Stimulated activated CD4-positive, alpha-beta T cell treated with anti-CD3 and anti-CD28 coated beads, Interleukin-4, amount 100 ng/mL, for 4 hours (primary cell): ENCODE measurements around the gene SNX17.
"Not testable (repeated sequence)": the region's sequence is repeated elsewhere in the genome, so short reads cannot be mapped to it uniquely, and the experiment has no call there.

Source experiments
- DNase-seq, 2 experiments: peaks; one replicate each; pipeline ENCODE4 v3.0.0-alpha.2; 2020

Gene SNX17

DNA sequence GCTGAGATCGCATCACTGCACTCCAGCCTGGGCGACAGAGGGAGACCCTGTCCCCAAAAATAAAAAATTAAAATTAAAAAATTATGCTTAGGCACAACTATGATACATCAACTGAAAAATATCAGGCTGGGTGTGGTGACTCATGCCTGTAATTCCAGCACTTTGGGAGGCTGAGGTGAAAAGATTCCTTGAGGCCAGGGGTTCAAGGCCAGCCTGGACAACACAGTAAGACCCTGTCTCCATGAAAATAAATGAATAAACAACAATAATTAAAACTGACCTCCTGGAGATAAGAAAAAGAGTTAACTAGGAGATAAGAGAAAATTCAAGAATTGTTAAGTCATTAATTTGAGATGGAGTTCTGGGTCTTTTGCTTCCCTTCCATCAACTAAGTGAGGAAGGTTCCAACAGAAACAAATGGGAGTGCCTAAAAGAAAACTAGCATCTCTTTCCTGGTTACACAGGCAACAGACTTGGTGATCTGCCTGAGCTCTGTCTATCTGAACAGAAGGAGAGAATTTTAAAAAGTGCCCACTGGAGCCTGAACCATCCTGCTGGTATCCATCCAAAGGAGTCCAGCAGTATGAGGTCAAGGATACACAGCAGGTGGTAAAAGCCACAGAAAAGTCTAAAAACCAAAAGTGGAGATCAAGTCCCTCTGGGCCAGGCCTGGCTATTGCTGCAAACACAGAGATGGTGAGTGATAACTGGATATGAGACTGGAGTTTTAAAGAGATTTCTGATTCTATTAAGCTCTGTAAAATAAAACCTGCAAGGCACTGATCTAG, 30.1 kb downstream of the SNX17 start:
- no peak for DNase-seq

DNA sequence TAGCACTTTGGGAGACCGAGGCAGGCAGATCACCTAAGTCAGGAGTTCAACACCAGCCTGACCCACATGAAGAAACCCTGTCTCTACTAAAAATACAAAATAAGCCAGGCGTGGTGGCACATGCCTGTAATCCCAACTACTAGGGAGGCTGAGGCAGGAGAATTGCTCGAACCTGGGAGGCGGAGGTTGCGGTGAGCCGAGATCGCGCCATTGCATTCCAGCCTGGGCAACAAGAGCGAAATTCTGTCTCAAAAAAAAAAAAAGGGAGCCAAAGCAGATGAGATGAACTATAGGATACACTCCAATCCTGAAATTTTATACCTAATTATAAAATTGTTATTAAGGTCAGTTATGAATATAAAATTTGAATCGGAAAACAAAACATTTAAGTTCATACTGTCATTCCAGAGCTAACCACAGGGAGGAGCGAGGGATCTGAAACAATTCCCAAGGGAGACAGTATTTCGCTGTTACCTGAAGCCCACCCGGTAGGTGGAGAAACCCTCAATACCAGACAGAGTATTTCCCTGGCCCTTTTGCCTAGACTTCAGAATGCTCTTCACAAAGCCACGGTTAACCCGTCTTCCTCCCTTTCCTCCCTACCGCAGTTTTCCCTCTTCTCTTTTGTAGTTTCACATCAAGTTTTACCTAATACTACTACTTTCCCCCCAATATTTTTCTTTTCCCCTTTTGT, 37.5 kb downstream of the SNX17 start:
- DNase-seq, result no peak

DNA sequence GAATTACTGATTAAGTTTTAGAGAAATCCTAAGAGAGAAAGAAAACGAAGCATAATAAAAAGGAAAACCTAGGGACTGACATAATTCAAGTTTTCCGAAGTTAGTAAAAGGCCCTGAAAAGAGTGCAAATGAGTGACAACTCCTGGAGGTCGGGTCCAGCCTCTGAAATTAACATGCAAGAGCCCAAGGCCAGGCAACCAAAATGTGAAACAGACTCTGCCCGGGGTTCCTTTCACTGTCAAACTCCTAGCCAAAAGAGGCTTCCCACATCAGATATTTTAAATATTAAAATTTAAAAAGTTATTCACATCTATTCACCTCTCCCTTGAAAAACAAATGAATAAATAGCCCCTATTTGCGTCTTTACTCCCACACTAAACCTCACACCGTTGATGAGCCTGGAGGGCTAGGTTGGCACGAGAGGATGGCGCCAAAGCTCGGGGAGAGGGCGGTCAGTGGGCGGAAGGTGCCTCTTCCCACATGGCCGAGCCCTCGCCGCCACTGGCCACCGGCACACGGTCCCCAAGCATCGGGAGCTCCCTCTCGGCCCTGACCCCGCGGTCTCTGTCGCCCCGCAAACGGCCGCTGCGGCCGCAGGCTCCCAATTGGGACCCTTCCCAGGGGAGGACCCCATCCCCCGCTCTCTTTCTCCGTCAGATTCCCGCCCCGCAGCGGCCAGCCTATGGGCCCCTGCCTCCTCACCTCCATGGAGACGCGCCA, 38.3 kb downstream of the SNX17 start:
- DNase-seq, result peak; percentile 12 to 20

- DNase-seq, result peak; percentile 94 to 97
These were observed 39.1 kb downstream of the SNX17 start, which contains the start of gene PPM1G for GRCh38 chr2:27409321-27410073. Gene PPM1G, minus strand, starts transcription at chr2:27409591. Its CDS starts 169 bp downstream, at chr2:27409422.

GRCh38 chr2:27412419-27413152, 42.2 kb downstream of the SNX17 start:
- DNase-seq, result no peak

GRCh38 chr2:27416151-27416550, 45.7 kb downstream of the SNX17 start:
- no peak for DNase-seq

DNA sequence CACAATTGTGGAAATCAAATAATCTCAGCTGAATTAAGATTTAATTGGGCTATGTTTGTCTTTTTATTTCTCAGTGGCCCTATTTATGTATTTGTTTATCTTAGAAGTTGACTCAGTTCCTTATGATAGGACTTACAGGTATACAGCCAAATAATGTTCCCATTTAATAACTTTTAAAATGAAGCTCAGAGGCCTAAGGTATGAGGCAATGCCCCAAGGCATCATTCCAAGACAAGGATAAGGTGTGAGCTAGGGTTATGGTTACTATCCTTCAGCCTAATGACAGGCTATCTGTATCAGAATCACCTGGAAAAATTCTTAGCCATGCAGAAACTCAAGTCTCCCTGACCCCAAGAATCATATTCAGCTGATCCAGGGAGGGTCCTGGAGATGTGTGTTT, 50.6 kb downstream of the SNX17 start:
- no peak for DNase-seq

DNA sequence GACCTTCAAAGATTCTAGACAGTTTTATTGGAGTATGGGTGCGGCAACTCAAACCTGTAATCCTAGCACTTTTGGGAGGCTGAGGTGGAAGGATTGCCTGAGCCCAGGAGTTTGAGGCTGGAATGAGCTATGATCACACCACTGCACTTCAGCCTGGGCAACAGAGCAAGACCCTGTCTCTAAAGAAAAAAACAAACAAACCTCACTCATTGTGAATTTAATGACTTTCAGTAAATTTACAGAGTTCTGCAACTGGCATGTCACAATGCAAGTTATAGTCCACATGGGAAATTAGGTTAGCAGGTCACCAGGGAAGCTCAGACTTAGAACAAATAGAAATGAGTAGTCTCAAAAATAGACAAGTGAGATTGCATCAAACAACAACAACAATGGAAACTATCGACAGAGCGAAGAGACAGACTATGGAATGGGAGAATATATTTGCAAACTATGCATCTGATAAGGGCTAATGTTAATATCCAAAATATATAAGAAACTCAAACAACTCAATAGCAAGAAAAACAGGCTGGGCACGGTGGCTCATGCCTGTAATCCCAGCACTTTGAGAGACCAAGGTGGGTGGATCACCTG, 51.3 kb downstream of the SNX17 start:
- no peak for DNase-seq

DNA sequence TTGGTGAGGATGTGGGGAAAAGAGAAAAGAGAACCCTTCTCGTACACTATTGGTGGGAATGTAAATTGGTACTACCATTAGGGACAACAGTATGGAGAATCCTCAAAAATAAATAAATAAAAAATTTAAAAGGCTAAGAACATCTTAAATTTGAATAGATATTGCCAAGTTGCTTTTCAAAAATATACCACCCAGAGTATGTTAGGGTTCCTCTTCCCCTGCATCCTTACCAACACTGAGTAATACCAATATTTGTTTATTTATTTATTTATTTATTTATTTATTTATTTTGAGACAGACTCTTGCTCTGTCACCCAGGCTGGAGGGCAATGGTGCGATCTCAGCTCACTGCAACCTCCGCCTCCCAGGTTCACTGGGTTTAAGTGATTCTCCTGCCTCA, 52.5 kb downstream of the SNX17 start:
- no peak for DNase-seq

DNA sequence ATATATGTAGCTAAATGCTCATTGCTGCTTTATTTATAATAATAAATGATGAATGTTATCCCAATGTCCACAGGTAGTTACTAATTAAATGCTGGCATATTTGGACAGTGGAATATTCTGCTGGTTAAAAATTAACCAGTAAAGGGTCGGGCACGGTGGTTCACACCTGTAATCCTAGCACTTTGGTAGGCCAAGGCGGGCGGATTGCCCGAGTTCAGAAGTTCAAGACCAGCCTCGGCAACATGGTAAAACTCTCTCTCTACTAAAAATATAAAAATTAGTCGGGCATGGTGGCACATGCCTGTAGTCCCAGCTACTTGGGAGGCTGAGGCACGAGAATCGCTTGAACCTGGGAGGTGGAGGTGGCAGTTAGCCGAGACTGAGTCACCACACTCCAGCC, 54.6 kb downstream of the SNX17 start:
- not testable (repeated sequence) for DNase-seq
